ENCODE data around the gene TEX2. TPM values are rescaled to one million over a fixed set of nuclear protein-coding genes. Genes with fewer than 3 reads are reported as not detected.
A peak's percentile ranks its signal among the peaks of the same experiment; 100 is the strongest.

The TEX2 gene
- polyA plus RNA-seq, 3 donors: 6.5 to 8.7 (median 7.8) TPM

GRCh38 chr17:64219571-64219970 is 43.5 kb downstream of the TEX2 start:
- Histone ChIP-seq H2AFZ (ENCODE audit: insufficient read depth, low read depth, low read length, poor library complexity, severe bottlenecking) (no peak overlapping the region), H3K4me3 (replicated peaks in 1 of 3; ENCODE audit: low read depth in 2 of 3, low read length in 3 of 3) (no peak overlapping the region), H3K36me3 (replicated peaks in 1 of 2; ENCODE audit: control insufficient read depth in 1 of 2, insufficient read depth in 2 of 2, low read length in 2 of 2) (no peaks in the 10 kb centered on the region), H3K9me3 (replicated peaks in 1 of 2; ENCODE audit: control insufficient read depth in 1 of 2, insufficient read depth in 1 of 2, low read length in 2 of 2) (no peaks in the 10 kb centered on the region), H3K27me3 (ENCODE audit: control insufficient read depth in 2 of 2, insufficient read depth in 2 of 2, low read length in 2 of 2) (no peaks in the 10 kb centered on the region), H3K4me1 (ENCODE audit: control insufficient read depth in 1 of 2, insufficient read depth in 2 of 2, low read length in 2 of 2) (peaks cover 19 to 36% of the 10 kb centered on the region in 2 donors), H3K4me2 (replicated peaks; ENCODE audit: extremely low read depth, low read length, poor library complexity, severe bottlenecking) (no peak overlapping the region), H4K20me1 (ENCODE audit: insufficient read depth, low read length) (peaks cover 5% of the 10 kb centered on the region), H3K79me2 (ENCODE audit: insufficient read depth, low read length) (peaks cover 95% of the 10 kb centered on the region), H3K27ac (ENCODE audit: low read depth in 1 of 2, low read length in 2 of 2) (no peak overlapping the region), H3K9ac (ENCODE audit: insufficient read depth, low read length, poor library complexity, severe bottlenecking) (no peak overlapping the region)
- Mint-ChIP-seq H3K4me1 (peaks cover 50% of the 10 kb centered on the region), H3K36me3 (peaks cover 8 to 11% of the 10 kb centered on the region in 2 donors), H3K9me3 (peaks cover 0 to 2% (median 0%) of the 10 kb centered on the region in 7 donors), H3K4me3 (no peak overlapping the region), H3K27ac (peak overlapping the region in 2 of 7 donors; percentile 27 to 59), H3K27me3 (ENCODE audit: low read depth in 3 of 3) (peaks cover 0 to 6% (median 0%) of the 10 kb centered on the region in 3 donors)
- no peak for DNase-seq
- TF ChIP-seq, protein P1, sequence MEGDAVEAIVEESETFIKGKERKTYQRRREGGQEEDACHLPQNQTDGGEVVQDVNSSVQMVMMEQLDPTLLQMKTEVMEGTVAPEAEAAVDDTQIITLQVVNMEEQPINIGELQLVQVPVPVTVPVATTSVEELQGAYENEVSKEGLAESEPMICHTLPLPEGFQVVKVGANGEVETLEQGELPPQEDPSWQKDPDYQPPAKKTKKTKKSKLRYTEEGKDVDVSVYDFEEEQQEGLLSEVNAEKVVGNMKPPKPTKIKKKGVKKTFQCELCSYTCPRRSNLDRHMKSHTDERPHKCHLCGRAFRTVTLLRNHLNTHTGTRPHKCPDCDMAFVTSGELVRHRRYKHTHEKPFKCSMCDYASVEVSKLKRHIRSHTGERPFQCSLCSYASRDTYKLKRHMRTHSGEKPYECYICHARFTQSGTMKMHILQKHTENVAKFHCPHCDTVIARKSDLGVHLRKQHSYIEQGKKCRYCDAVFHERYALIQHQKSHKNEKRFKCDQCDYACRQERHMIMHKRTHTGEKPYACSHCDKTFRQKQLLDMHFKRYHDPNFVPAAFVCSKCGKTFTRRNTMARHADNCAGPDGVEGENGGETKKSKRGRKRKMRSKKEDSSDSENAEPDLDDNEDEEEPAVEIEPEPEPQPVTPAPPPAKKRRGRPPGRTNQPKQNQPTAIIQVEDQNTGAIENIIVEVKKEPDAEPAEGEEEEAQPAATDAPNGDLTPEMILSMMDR (IDR thresholded peaks at IDR 0.05): no peak
- no CpG with 5 or more reads among the region's 2 CpGs for WGBS (ENCODE audit: insufficient coverage)
- intact Hi-C loops (cut with micrococcal nuclease): loop anchor here in 1 of 2 donors (5.0 kb wide), 1 partner anchor 37 kb away; no protein-coding TSS in a partner anchor

- no peak overlapping the region for H3K4me2 ChIP-seq (replicated peaks; ENCODE audit: extremely low read depth, low read length, poor library complexity, severe bottlenecking)
- no peaks in the 10 kb centered on the region for H3K9me3 ChIP-seq (replicated peaks in 1 of 2; ENCODE audit: control insufficient read depth in 1 of 2, insufficient read depth in 1 of 2, low read length in 2 of 2)
- Mint-ChIP-seq H3K4me1 (peaks cover 47% of the 10 kb centered on the region), H3K27ac (peak overlapping the region; percentile 50 to 91 (median 66)), H3K9me3 (peaks cover 0 to 2% (median 0%) of the 10 kb centered on the region in 7 donors), H3K4me3 (no peak overlapping the region), H3K36me3 (peaks cover 18 to 19% of the 10 kb centered on the region in 2 donors), H3K27me3 (ENCODE audit: low read depth in 3 of 3) (peaks cover 0 to 6% (median 0%) of the 10 kb centered on the region in 3 donors)
- H3K4me3 ChIP-seq (replicated peaks in 1 of 3; ENCODE audit: low read depth in 2 of 3, low read length in 3 of 3): no peak overlapping the region
- TF ChIP-seq, protein P1 (IDR thresholded peaks at IDR 0.05): no peak
- H3K4me1 ChIP-seq (ENCODE audit: control insufficient read depth in 1 of 2, insufficient read depth in 2 of 2, low read length in 2 of 2): peaks cover 19 to 36% of the 10 kb centered on the region in 2 donors
- peaks cover 5% of the 10 kb centered on the region for H4K20me1 ChIP-seq (ENCODE audit: insufficient read depth, low read length)
- no peak overlapping the region for H3K9ac ChIP-seq (ENCODE audit: insufficient read depth, low read length, poor library complexity, severe bottlenecking)
- intact Hi-C loops (cut with micrococcal nuclease): loop anchor here in 1 of 2 donors (5.0 kb wide), 1 partner anchor 36 kb away; no protein-coding TSS in a partner anchor
- 53% methylated on average over 3 of the region's 3 CpGs for WGBS (ENCODE audit: insufficient coverage)
- H3K79me2 ChIP-seq (ENCODE audit: insufficient read depth, low read length): peaks cover 95% of the 10 kb centered on the region
- H3K27me3 ChIP-seq (ENCODE audit: control insufficient read depth in 2 of 2, insufficient read depth in 2 of 2, low read length in 2 of 2): no peaks in the 10 kb centered on the region
- DNase-seq: peak; percentile 62 to 81 (median 74)
- H3K27ac ChIP-seq (ENCODE audit: low read depth in 1 of 2, low read length in 2 of 2): peak overlapping the region in 1 of 2 donors; percentile 39
- peaks cover 10 to 13% of the 10 kb centered on the region in 2 donors for H3K36me3 ChIP-seq (replicated peaks in 1 of 2; ENCODE audit: control insufficient read depth in 1 of 2, insufficient read depth in 2 of 2, low read length in 2 of 2)
- H2AFZ ChIP-seq (ENCODE audit: insufficient read depth, low read depth, low read length, poor library complexity, severe bottlenecking): no peak overlapping the region
Observed at GRCh38 chr17:64218066-64218465, 45.0 kb downstream of the TEX2 start.

All from CD14-positive monocyte (primary cell).